Astrocyte of the spinal cord (primary cell): Measurements from ENCODE around the gene SPR.

Source experiments
- DNase-seq: peaks from one replicate; pipeline ENCODE4 v3.0.0; 2011; ENCODE audit warnings: low read depth, low spot score
- H3K4me3 ChIP-seq: 2 replicates; pipeline ENCODE4 v1.5.1; 2011; ENCODE audit warnings: low read depth, mild to moderate bottlenecking, low read length, moderate library complexity
- in situ Hi-C: cut with HindIII; loops from 2 replicates; pipeline ENCODE4 v1.10.0; 2017; ENCODE audit warnings: low sequenced_read_pairs
- TF ChIP-seq, protein P1 (sequence below): IDR thresholded peaks from 2 replicates; pipeline ENCODE4 v1.5.1; 2012; ENCODE audit warnings: low read depth, mild to moderate bottlenecking, low read length, inconsistent platforms

SPR gene

DNA sequence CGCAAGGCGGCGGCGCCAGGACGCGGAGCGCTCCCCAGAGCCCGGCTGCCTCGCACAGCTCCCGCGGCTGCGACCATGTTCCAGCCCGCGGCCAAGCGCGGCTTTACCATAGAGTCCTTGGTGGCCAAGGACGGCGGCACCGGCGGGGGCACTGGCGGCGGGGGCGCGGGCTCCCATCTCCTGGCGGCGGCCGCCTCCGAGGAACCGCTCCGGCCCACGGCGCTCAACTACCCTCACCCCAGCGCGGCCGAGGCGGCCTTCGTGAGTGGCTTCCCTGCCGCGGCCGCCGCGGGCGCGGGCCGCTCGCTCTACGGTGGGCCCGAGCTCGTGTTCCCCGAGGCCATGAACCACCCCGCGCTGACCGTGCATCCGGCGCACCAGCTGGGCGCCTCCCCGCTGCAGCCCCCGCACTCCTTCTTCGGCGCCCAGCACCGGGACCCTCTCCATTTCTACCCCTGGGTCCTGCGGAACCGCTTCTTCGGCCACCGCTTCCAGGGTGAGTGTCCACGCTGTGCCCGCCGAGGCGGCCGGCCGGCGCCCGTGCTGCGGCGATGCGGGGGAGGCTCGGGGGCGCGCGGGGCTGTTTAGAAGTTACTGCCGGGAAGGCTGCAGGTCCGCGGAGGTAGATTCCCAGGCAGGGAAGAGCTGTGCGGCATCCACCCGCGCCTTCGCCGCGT, 30.8 kb downstream of the SPR start:
- TF ChIP-seq, protein P1, sequence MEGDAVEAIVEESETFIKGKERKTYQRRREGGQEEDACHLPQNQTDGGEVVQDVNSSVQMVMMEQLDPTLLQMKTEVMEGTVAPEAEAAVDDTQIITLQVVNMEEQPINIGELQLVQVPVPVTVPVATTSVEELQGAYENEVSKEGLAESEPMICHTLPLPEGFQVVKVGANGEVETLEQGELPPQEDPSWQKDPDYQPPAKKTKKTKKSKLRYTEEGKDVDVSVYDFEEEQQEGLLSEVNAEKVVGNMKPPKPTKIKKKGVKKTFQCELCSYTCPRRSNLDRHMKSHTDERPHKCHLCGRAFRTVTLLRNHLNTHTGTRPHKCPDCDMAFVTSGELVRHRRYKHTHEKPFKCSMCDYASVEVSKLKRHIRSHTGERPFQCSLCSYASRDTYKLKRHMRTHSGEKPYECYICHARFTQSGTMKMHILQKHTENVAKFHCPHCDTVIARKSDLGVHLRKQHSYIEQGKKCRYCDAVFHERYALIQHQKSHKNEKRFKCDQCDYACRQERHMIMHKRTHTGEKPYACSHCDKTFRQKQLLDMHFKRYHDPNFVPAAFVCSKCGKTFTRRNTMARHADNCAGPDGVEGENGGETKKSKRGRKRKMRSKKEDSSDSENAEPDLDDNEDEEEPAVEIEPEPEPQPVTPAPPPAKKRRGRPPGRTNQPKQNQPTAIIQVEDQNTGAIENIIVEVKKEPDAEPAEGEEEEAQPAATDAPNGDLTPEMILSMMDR = no peak
- no peak overlapping the region for H3K4me3 ChIP-seq
- in situ Hi-C loops = no loop called here
- no peak for DNase-seq

DNA sequence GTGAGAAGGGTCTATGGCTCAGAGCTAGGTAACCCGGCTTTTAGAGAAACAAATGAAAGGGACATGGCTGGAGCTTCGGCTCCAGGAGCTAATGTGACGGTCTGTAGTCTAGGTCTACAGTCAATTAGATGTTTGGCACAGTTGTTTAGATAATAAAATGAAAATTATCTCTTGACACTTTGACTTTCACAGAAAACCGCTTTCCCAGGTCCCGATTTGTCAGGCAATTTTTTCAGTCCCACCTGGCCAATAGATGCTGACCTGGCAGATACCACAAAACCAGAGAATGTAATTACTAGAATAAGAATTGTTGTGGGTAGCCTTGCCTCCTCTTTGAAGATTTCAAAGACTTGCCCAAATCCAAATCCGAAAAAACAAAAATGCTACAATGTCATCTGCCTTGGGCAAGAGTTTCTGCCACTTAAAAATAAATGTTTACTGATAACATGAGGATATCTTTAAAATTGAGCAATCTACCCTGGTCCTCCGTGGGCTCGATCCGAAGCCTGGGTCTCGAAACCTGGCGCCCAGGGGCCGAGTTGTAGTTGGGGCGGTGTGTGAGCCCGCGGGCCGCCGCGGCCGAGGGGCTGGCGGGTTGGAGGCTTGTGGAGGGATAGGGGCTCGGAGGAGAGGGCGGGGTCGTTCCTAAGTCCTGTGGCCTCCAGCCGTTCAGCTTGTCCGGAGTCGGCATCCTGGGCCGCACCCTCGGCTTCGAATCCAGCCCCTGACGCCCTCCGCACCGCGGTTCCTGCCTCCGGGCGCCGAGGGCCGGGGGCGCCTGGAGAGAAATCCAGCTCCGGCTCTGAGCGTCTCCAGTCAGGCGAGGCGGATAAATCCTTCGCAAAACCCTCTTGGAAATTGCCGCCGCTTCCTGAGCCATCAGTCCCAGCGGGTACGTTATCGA, 32.5 kb downstream of the SPR start:
- TF ChIP-seq, protein P1 = no peak
- H3K4me3 ChIP-seq = no peak overlapping the region
- no peak for DNase-seq
- in situ Hi-C loops = no loop called here

DNA sequence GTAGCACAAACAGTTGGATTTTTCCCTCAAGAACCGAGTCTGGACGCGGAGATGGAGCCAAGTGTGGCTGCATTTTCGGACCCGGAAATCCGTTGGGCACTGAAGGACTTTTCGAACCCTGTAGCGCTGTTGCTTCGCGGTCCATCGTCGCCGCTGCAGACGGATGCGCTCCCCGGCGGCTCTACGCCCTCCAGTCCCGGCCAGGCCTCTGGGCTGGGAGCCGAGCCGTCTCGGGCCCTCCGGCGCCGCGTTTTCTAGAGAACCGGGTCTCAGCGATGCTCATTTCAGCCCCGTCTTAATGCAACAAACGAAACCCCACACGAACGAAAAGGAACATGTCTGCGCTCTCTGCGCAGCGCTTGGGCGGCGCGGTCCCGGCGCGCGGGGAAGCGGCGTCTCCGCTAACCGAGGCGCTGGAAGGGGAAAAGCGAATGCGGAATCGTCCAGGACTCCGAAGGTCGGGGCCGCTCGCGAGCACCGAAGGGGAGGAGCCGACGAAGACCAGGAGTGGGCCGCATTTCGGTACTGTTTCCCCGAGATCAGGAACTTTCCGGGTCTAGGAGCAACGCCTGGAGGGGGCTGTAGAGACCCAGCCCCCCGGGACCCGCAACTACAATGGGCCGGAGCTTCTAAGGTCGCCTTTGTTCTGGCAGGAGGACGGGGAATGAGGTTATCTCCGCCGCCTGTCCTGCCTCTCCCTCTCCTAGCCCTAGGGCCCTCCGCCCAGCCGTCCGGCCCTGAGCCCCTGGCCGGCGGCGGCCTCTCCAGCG, 33.3 kb downstream of the SPR start:
- in situ Hi-C loops = no loop called here
- TF ChIP-seq, protein P1 = no peak
- DNase-seq = peak; percentile 31
- H3K4me3 ChIP-seq = no peak overlapping the region

DNA sequence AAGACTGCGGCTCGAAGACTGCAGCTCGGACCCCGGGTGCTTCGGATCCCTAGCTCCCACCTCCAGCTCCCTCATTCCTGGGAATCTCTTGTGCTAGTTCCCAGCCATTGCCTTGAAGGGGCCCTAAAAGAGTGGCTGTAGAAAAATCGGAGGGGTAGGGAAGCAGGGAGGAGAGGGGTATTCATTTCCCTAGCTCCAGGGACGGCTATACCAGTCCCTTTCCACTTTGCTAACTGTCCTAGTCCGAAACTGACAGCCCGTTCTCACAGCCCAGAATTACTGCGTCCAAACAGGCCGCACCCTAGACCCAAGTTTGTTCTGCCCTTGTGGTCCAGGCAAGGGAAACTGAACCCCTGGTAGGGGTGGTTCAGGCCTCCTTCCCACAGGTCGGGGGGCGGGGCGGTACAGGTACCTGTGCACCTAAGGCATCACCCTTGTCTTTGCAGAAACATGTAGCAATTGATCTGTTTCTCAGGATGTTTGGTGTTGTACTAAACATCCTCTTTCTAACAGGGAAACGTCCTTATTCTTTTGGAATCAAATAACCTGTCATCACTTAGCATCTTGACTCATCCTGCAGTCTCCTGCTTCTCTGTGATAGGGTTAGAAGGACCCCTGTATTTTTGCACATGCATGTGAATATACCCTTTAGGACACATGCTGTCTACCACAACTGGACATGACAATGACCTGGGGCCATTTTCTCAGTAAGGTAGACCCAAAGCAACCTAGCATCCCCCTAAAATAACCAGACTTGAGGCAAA, 34.1 kb downstream of the SPR start:
- in situ Hi-C loops = no loop called here
- DNase-seq = no peak
- TF ChIP-seq, protein P1 = no peak
- no peak overlapping the region for H3K4me3 ChIP-seq

DNA sequence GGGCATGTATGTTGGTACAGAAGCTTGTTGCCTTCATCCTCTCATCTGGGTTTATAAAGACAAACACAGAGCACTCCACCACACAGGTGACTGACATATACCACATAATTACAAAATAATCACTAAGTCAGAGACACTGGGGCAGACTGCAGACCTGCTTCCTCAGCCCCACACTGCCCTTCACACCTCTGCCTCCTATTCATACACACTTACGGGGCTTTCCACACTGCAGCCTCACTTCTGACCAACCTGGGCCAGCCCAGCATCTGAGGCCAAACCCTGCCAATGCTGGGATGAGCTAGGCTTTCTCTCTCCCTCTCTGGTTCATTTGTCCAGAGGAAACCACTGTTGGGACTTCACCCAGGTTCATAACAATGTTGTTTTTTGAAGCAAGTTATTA, 34.6 kb downstream of the SPR start:
- DNase-seq = no peak
- in situ Hi-C loops = no loop called here
- H3K4me3 ChIP-seq = no peak overlapping the region
- TF ChIP-seq, protein P1 = no peak
